K562 (cell line): ENCODE results near the gene DNAJC1.

Source experiments
- BHLHE40 ChIP-seq: IDR thresholded peaks from 2 replicates; pipeline ENCODE4 v1.6.1; 2011; ENCODE audit warnings: low read length, improper control_type of control experiment
- ESRRA ChIP-seq: fragments of 450-650 bp; IDR thresholded peaks from 2 replicates; pipeline ENCODE4 v1.6.1; 2014; ENCODE audit warnings: low read depth, mild to moderate bottlenecking, moderate library complexity, borderline replicate concordance
- FOXA1 ChIP-seq: fragments of 450-650 bp; IDR thresholded peaks from 2 replicates; pipeline ENCODE4 v1.6.1; 2016; ENCODE audit warnings: mild to moderate bottlenecking, borderline replicate concordance
- IRF2 ChIP-seq: sonication (generic); formaldehyde crosslinking; IDR thresholded peaks from 2 replicates; pipeline ENCODE4 v1.8.1; 2022; ENCODE audit warnings: mild to moderate bottlenecking, missing genetic modification reagents
- JUN ChIP-seq, 2 experiments: sonication (generic) in 1 of 2; formaldehyde crosslinking in 1 of 2; IDR thresholded peaks; 2 replicates each; pipeline versions ENCODE4 v1.6.1 to v1.8.0; 2012 to 2022; ENCODE audit warnings: borderline replicate concordance in 2 of 2, mild to moderate bottlenecking in 2 of 2, improper control_type of control experiment in 1 of 2, low read depth in 1 of 2, low read length in 1 of 2, missing genetic modification reagents in 1 of 2
- MTF1 ChIP-seq: fragments of 250-450 bp; sonication (Bioruptor Pico); IDR thresholded peaks from 2 replicates; pipeline ENCODE4 v1.9.0; 2021; ENCODE audit warnings: moderate library complexity, mild to moderate bottlenecking, inconsistent platforms, borderline replicate concordance
- NCOA2 ChIP-seq, 2 experiments: fragments of 450-650 bp; IDR thresholded peaks; 2 replicates each; pipeline ENCODE4 v1.6.1; 2018; ENCODE audit warnings: mild to moderate bottlenecking in 2 of 2, moderate library complexity in 1 of 2; ENCODE audit not compliant: partially characterized antibody in 2 of 2
- SOX6 ChIP-seq: fragments of 450-650 bp; IDR thresholded peaks from 2 replicates; pipeline ENCODE4 v1.6.1; 2014; ENCODE audit warnings: mild to moderate bottlenecking
- ZBED1 ChIP-seq: IDR thresholded peaks from 2 replicates; pipeline ENCODE4 v1.6.1; 2014
- ZNF431 ChIP-seq: sonication (generic); formaldehyde crosslinking; IDR thresholded peaks from 2 replicates; pipeline ENCODE4 v1.8.0; 2022; ENCODE audit warnings: mild to moderate bottlenecking, missing genetic modification reagents
- TF ChIP-seq, protein P1 (sequence below), 3 experiments: IDR thresholded peaks in 2 of 3; conservative IDR thresholded peaks in 1 of 3; 2 replicates each; pipeline ENCODE4 v1.5.1; 2011 to 2012; ENCODE audit warnings: low read length in 3 of 3, mild to moderate bottlenecking in 3 of 3, control low read depth in 2 of 3, improper control_type of control experiment in 1 of 3, inconsistent platforms in 1 of 3, low read depth in 1 of 3, mixed read lengths in 1 of 3, moderate library complexity in 1 of 3; ENCODE audit not compliant: insufficient read depth in 2 of 3

DNA sequence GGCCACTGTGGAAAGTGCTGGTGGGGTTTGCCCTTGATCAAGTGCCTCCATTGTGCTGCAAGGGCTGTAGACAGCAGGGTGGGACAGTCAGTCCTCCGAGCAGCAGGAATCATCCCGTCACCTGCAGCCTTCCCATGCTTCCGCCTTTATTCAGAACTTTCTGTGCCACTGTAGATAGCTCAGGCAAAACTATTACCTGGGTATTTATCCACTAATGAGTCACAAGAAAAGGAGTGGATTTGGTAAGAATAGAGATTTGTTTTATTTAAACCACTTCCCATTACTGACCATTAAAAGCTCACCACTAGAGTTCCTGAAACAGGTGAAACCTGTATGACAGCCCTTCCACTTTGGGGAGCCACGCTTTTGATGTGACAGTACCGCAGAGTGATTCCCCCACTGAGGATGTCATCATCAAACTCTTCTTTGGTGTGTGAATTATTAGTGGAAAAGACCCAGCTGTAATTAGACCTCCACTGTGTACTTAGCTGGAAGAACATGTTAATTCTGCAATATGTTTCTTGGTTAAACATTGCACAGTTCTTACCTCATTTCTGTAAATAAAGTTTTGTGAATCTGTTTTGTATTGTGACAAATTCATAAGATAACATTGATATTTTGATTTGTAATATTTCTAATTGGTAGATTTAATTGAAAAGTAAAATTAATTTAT is 260.7 kb downstream of the DNAJC1 start:
- TF ChIP-seq NCOA2 (IDR thresholded peaks at IDR 0.05; ENCODE audit: partially characterized antibody in 2 of 2) = no peak
- TF ChIP-seq SOX6 = no peak
- TF ChIP-seq ZNF431 (CRISPR knock-in tag) = no peak
- TF ChIP-seq, protein P1, sequence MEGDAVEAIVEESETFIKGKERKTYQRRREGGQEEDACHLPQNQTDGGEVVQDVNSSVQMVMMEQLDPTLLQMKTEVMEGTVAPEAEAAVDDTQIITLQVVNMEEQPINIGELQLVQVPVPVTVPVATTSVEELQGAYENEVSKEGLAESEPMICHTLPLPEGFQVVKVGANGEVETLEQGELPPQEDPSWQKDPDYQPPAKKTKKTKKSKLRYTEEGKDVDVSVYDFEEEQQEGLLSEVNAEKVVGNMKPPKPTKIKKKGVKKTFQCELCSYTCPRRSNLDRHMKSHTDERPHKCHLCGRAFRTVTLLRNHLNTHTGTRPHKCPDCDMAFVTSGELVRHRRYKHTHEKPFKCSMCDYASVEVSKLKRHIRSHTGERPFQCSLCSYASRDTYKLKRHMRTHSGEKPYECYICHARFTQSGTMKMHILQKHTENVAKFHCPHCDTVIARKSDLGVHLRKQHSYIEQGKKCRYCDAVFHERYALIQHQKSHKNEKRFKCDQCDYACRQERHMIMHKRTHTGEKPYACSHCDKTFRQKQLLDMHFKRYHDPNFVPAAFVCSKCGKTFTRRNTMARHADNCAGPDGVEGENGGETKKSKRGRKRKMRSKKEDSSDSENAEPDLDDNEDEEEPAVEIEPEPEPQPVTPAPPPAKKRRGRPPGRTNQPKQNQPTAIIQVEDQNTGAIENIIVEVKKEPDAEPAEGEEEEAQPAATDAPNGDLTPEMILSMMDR (IDR thresholded peaks at IDR 0.05 in 2 of 3, conservative IDR thresholded peaks at IDR 0.05 in 1 of 3; ENCODE audit: insufficient read depth in 2 of 3, low read depth in 1 of 3, low read length in 3 of 3) = no peak
- no peak for TF ChIP-seq ZBED1
- TF ChIP-seq MTF1 (CRISPR knock-in tag) = no peak
- TF ChIP-seq IRF2 (CRISPR knock-in tag) = no peak
- TF ChIP-seq JUN (IDR thresholded peaks at IDR 0.05; ENCODE audit: borderline replicate concordance, low read depth, low read length) = no peak
- TF ChIP-seq JUN (CRISPR knock-in tag; IDR thresholded peaks at IDR 0.05; ENCODE audit: borderline replicate concordance) = no peak
- TF ChIP-seq BHLHE40 = no peak
- TF ChIP-seq FOXA1 = no peak
- TF ChIP-seq ESRRA = no peak
